Left ventricle myocardium inferior (tissue), 1 donor: ENCODE measurements around the gene GPBP1. TPM values are rescaled to one million over a fixed set of nuclear protein-coding genes. Genes with fewer than 3 reads are reported as not detected.
"Not testable (repeated sequence)": the region's sequence is repeated elsewhere in the genome, so short reads cannot be mapped to it uniquely, and the experiment has no call there.

Experiments used
- DNase-seq: peaks from one replicate; pipeline ENCODE4 v3.0.0-alpha.2; 2020
- H3K27ac ChIP-seq: fragments of 200-600 bp; replicated peaks from 2 replicates; pipeline ENCODE4 v1.8.0; 2021
- H3K27me3 ChIP-seq: fragments of 200-600 bp; 2 replicates; pipeline ENCODE4 v1.8.0; 2021; ENCODE audit warnings: low read depth
- H3K36me3 ChIP-seq: fragments of 200-600 bp; 2 replicates; pipeline ENCODE4 v1.8.0; 2021
- H3K4me1 ChIP-seq: fragments of 200-600 bp; 2 replicates; pipeline ENCODE4 v1.8.0; 2021
- H3K4me3 ChIP-seq: fragments of 200-600 bp; 2 replicates; pipeline ENCODE4 v1.8.0; 2021; ENCODE audit warnings: mild to moderate bottlenecking, moderate library complexity
- H3K9me3 ChIP-seq: fragments of 200-600 bp; replicated peaks from 2 replicates; pipeline ENCODE4 v1.8.0; 2021
- CTCF ChIP-seq: fragments of 200-600 bp; IDR thresholded peaks from 2 replicates; pipeline ENCODE4 v1.8.0; 2021; ENCODE audit warnings: antibody characterized with exemption, mild to moderate bottlenecking, borderline replicate concordance
- intact Hi-C: fragments of 100-400 bp; cut with micrococcal nuclease; formaldehyde crosslinking; loops from one replicate; pipeline ENCODE4 v1.11.0; 2022
- total RNA-seq: library from RNA; stranded (reverse); fragmentation: NEBNext Ultra II Directional; extraction: Animal tissue kit (Norgen Biotek cat#: 25700); gene quantifications from one replicate; pipeline ENCODE4 v1.2.1, GENCODE V29; 2021
- donor health status: DM: no; HTN: yes; CAD: no; lungs with severe emphysema.

The GPBP1 gene
- total RNA-seq, 1 donor from 2014 or later: 47.4 TPM

DNA sequence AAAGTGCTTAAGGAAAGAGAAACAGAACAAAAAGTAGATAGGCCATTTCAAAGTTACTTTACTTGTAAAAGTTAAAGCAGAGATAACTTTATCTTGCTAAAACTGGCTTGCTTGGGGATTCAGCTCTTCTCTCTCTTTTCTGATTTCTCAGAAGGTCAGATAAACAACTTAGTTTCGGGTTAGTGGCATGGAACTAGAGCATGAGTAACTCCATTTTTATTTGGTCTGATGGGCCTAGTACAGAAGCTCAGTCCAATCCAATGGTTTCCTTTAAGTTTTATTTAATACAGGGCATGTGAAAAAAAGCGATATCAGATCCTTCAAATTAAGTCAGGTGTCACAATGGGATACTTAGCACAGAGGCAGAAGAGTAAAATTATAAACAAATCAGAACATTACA lies 18.8 kb upstream of the GPBP1 start:
- no peak for TF ChIP-seq CTCF
- no peak overlapping the region for H3K4me3 ChIP-seq
- H3K4me1 ChIP-seq: no peaks in the 10 kb centered on the region
- peaks cover 17% of the 10 kb centered on the region for H3K9me3 ChIP-seq
- H3K36me3 ChIP-seq: no peaks in the 10 kb centered on the region
- intact Hi-C loops: no loop called here
- no peak for DNase-seq
- H3K27me3 ChIP-seq: no peaks in the 10 kb centered on the region
- no peak overlapping the region for H3K27ac ChIP-seq

- no peak for DNase-seq
- no peaks in the 10 kb centered on the region for H3K27me3 ChIP-seq
- TF ChIP-seq CTCF: no peak
- H3K9me3 ChIP-seq: peaks cover 17% of the 10 kb centered on the region
- no peak overlapping the region for H3K4me3 ChIP-seq
- no peaks in the 10 kb centered on the region for H3K36me3 ChIP-seq
- no peak overlapping the region for H3K27ac ChIP-seq
- intact Hi-C loops: no loop called here
- no peaks in the 10 kb centered on the region for H3K4me1 ChIP-seq
These were observed 16.7 kb upstream of the GPBP1 start for GRCh38 chr5:57157131-57157530.

GRCh38 chr5:57157666-57158065 lies 16.2 kb upstream of the GPBP1 start:
- Histone ChIP-seq H3K4me1 (no peaks in the 10 kb centered on the region), H3K36me3 (no peaks in the 10 kb centered on the region), H3K27ac (no peak overlapping the region), H3K4me3 (no peak overlapping the region), H3K9me3 (peaks cover 17% of the 10 kb centered on the region), H3K27me3 (no peaks in the 10 kb centered on the region)
- no peak for TF ChIP-seq CTCF
- DNase-seq: no peak
- intact Hi-C loops: no loop called here

GRCh38 chr5:57163553-57164006 lies 10.3 kb upstream of the GPBP1 start:
- Histone ChIP-seq H3K36me3 (no peaks in the 10 kb centered on the region), H3K27ac (no peak overlapping the region), H3K27me3 (no peaks in the 10 kb centered on the region), H3K9me3 (peaks cover 2% of the 10 kb centered on the region), H3K4me1 (no peaks in the 10 kb centered on the region), H3K4me3 (no peak overlapping the region)
- DNase-seq: no peak
- TF ChIP-seq CTCF: no peak
- intact Hi-C loops: no loop called here

GRCh38 chr5:57164124-57164523 lies 9.7 kb upstream of the GPBP1 start:
- no peak overlapping the region for H3K4me3 ChIP-seq
- no peaks in the 10 kb centered on the region for H3K9me3 ChIP-seq
- DNase-seq: no peak
- no peaks in the 10 kb centered on the region for H3K36me3 ChIP-seq
- H3K4me1 ChIP-seq: no peaks in the 10 kb centered on the region
- H3K27ac ChIP-seq: no peak overlapping the region
- intact Hi-C loops: no loop called here
- H3K27me3 ChIP-seq: no peaks in the 10 kb centered on the region
- TF ChIP-seq CTCF: no peak

GRCh38 chr5:57165171-57165570 lies 8.7 kb upstream of the GPBP1 start:
- intact Hi-C loops: not testable (repeated sequence)

More at GRCh38 chr5:57165171-57165570, 8.7 kb upstream of the GPBP1 start:
- H3K36me3 ChIP-seq, H3K27ac ChIP-seq, H3K27me3 ChIP-seq, DNase-seq, H3K4me3 ChIP-seq, H3K9me3 ChIP-seq, H3K4me1 ChIP-seq: not testable (repeated sequence)
